GM21786 (cell line): ENCODE data around the gene TIPRL.
"Not testable (repeated sequence)": the region's sequence is repeated elsewhere in the genome, so short reads cannot be mapped to it uniquely, and the experiment has no call there.

ENCODE experiments used
- ATAC-seq: cut with Tn5 transposase; IDR thresholded peaks from one replicate; pipeline ENCODE4 v1.9.1; 2021; ENCODE audit not compliant: unreplicated experiment

TIPRL gene

GRCh38 chr1:168157638-168158037, 21.1 kb upstream of the TIPRL start:
- ATAC-seq: no peak

- no peak for ATAC-seq
Observed at GRCh38 chr1:168159251-168159650, 19.5 kb upstream of the TIPRL start.

- no peak for ATAC-seq
Observed at GRCh38 chr1:168159979-168160378, 18.8 kb upstream of the TIPRL start.

GRCh38 chr1:168161459-168161858, 17.3 kb upstream of the TIPRL start:
- no peak for ATAC-seq

GRCh38 chr1:168163670-168164069, 15.1 kb upstream of the TIPRL start:
- no peak for ATAC-seq

- no peak for ATAC-seq
Observed at GRCh38 chr1:168164771-168165170, 14.0 kb upstream of the TIPRL start.

GRCh38 chr1:168167806-168168205, 11.0 kb upstream of the TIPRL start:
- ATAC-seq: no peak

GRCh38 chr1:168170564-168171508, 7.9 kb upstream of the TIPRL start:
- no peak for ATAC-seq

- no peak for ATAC-seq
Observed at GRCh38 chr1:168172250-168172915, 6.4 kb upstream of the TIPRL start.

- ATAC-seq: no peak
Observed at GRCh38 chr1:168178227-168178637, 530 bp upstream of the TIPRL start.

- no peak for ATAC-seq
Observed at GRCh38 chr1:168179438-168180147, 831 bp downstream of the TIPRL start.

GRCh38 chr1:168180148-168180524, 1.4 kb downstream of the TIPRL start:
- ATAC-seq: no peak

- ATAC-seq: not testable (repeated sequence)
Observed at GRCh38 chr1:168181063-168181720, 2.4 kb downstream of the TIPRL start.

- ATAC-seq: no peak
Observed at GRCh38 chr1:168187177-168187576, 8.4 kb downstream of the TIPRL start.

- ATAC-seq: no peak
Observed at GRCh38 chr1:168190403-168190802, 11.6 kb downstream of the TIPRL start.

GRCh38 chr1:168195199-168196135, 16.7 kb downstream of the TIPRL start:
- no peak for ATAC-seq

- no peak for ATAC-seq
Observed at GRCh38 chr1:168199056-168199455, 20.3 kb downstream of the TIPRL start.

- no peak for ATAC-seq
Observed at GRCh38 chr1:168202941-168203654, 24.3 kb downstream of the TIPRL start.

- ATAC-seq: no peak
Observed at GRCh38 chr1:168206111-168206510, 27.3 kb downstream of the TIPRL start.
